GDM1 (cell line): Measurements from ENCODE around the gene ESYT3.
"Not testable (repeated sequence)": the region's sequence is repeated elsewhere in the genome, so short reads cannot be mapped to it uniquely, and the experiment has no call there.

Source experiments
- DNase-seq: peaks from one replicate; lab custom pipeline; 2025; lab: John Stamatoyannopoulos, UW

ESYT3 gene

DNA sequence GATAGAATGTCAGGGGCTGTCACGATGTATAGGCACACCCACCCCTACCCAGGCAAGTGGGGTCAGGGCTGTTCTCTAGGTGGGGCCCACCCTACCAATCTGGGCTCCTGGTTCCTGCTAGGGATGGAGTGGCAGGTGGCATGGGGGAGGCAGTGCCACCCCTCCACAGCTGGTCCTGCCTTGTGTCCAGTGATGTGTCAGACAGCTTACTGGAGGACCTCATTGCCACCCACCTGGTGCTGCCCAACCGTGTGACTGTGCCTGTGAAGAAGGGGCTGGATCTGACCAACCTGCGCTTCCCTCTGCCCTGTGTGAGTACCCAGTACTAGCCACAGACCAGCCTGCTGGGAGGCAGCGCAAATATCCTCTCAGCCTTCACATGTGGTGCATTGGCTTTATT lies 27.5 kb downstream of the ESYT3 start:
- DNase-seq = no peak

DNA sequence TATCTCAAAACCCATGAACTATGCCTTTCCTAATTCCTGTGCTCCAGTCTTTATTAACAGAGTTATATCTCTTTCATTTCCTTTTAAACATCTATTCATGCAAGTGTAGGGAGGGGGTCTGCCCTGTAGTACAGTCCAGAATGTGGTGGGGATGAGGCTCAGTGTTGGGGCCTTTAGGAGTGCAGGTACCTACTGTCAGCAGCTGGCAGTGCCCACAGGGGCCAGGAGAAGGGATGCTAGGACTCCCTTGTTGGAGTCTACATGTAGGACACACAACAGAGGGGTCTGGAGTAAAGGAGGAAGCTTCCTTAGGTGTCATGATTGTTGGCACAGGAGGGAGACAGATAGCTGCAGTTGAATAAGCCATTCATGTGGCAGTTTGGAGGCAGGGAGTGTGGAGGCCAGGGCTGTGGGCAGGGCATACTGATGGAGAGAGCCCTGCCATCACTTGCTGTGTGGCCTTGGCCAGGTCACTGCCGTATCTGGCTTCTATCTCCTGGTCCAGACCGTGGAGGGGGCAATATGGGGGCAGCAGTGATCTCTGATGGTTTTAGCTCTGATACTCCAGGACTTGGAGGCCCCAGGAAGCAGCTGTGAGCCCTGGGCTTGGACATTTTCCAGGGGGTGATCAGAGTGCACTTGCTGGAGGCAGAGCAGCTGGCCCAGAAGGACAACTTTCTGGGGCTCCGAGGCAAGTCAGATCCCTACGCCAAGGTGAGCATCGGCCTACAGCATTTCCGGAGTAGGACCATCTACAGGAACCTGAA lies 29.5 kb downstream of the ESYT3 start:
- DNase-seq = no peak

- no peak for DNase-seq
Measured at GRCh38 chr3:138464491-138464860, 30.1 kb downstream of the ESYT3 start.

DNA sequence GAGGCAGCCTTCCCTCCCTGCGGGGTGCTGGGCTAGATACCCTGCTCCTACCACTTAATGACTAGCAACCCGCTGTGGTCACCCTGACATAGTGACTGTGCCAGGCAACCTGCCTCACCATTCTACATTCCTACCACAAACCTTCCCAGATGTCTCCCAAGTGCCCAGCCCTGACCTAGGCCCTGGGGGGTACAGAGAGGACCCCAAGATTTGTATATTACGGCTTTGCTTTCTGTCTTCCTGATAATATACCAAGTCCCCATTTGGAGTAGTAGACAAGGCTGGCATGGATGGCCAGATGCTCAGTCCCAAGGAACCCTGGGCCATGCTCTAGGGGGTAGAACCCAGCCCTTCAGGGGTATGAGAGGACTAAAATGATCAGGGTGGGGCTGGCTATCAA lies 31.0 kb downstream of the ESYT3 start:
- DNase-seq = no peak

GRCh38 chr3:138465925-138466324 lies 31.5 kb downstream of the ESYT3 start:
- DNase-seq = no peak

GRCh38 chr3:138467931-138468330 lies 33.5 kb downstream of the ESYT3 start:
- no peak for DNase-seq

- no peak for DNase-seq
Measured at GRCh38 chr3:138468451-138468850, 34.0 kb downstream of the ESYT3 start.

- DNase-seq = no peak
Measured at GRCh38 chr3:138468886-138469285, 34.5 kb downstream of the ESYT3 start.

DNA sequence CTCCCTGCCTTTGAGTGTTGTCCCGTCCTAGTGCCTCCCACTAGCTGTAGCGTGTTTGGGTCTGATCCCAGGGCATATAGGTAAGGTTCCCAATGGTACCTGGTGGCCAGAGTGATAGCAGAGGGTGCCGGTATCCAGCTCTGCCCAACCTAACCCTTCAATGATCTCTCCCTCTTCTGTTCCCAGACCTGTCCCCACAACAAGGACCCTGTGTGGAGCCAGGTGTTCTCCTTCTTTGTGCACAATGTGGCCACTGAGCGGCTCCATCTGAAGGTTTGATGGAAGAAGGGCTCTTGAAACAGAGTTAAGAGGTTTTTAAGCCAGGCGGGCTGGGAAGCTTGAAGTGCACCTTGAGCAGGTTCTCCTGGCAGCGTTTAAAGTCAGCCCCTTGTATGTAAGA lies 35.5 kb downstream of the ESYT3 start:
- no peak for DNase-seq

DNA sequence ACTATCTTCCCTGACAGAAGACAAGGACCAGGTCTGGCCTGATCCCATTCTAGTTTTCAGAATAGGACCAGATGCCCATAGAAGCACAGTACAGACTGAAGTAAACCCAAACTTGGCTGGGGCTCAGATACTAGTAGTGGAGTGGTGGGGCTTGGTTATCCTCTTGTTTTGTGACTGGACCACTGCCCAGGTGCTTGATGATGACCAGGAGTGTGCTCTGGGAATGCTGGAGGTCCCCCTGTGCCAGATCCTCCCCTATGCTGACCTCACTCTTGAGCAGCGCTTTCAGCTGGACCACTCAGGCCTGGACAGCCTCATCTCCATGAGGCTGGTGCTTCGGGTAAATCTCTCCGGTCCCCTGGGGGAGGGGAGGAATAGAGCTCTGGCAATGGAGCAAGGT lies 36.3 kb downstream of the ESYT3 start:
- no peak for DNase-seq

- DNase-seq = no peak
Measured at GRCh38 chr3:138471481-138471880, 37.1 kb downstream of the ESYT3 start.

GRCh38 chr3:138472141-138472825 lies 37.9 kb downstream of the ESYT3 start:
- DNase-seq = no peak

DNA sequence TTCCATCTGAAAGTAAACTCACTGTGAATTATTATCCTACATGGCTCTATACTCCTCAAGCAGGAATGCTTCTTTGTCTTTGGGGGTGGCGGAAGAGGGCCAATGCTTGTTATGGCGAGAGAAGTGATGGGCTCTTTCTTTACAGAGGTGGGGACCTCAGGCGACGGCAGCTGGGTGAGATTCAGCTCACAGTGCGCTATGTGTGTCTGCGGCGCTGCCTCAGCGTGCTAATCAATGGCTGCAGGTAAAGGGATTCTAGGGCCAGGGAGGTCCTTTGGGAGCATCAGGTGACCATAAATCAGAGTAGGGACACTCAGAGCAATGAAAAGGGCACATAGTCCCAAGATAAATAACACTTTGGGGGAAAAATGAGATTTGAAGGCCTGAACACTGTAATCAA lies 39.0 kb downstream of the ESYT3 start:
- DNase-seq = no peak

DNA sequence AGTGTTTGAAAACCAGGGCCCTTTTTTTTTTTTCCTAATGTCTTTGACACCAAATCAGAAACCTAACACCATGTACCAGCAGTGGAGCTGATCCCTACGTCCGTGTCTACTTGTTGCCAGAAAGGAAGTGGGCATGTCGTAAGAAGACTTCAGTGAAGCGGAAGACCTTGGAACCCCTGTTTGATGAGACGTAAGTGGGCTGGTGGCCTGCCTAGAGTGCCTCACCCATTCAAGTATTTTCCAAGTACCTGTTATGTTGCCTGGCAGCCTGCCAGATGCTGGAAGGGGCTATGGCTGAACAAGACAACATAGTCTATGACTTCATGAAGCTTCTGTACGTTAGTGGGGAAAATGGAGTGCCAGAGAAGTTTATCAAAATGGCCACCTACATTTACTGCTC lies 39.7 kb downstream of the ESYT3 start:
- DNase-seq = no peak

GRCh38 chr3:138476526-138476925 lies 42.1 kb downstream of the ESYT3 start:
- DNase-seq = no peak

DNA sequence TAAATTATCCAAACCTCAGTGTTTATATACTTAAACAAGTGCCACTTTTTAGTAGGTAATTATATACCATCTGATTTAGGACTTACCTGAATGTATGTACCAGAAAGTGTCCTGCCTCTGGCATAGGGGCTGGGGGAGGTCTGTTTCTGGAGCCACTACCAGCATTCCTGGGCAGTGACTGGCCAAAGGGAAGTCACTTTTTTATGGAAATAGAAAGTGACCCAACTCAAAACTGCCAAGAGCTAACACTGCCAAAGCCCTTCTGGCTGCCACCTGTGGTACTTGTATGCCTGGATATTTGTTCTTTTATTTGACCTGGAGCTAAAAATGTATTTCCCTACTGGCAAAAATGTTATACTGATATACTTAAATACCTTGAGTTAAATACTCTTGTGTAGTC lies 42.7 kb downstream of the ESYT3 start:
- no peak for DNase-seq

DNA sequence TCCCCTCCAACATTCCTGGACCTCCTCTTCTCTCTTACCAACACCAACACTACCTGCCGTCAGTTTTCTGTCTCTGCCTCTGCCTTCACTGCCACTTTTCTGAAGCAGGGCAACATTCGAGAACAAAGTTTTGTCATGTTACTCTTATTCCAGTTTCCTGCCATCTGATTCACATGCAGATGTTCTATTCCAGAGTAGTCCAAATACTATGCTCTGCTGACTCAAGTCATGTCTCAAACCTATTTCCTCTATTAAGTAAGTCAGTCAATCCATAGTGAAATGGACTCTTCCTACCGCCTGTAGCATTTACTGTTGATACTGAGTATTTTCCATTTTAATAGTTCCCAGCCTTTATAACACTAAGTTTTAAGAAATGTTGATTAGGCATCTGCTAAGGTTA lies 43.4 kb downstream of the ESYT3 start:
- no peak for DNase-seq

GRCh38 chr3:138479438-138479863 lies 45.0 kb downstream of the ESYT3 start:
- DNase-seq = peak; percentile 20

- not testable (repeated sequence) for DNase-seq
Measured at GRCh38 chr3:138484672-138485071, 50.3 kb downstream of the ESYT3 start.

- DNase-seq = not testable (repeated sequence)
Measured at GRCh38 chr3:138486580-138486979, 52.2 kb downstream of the ESYT3 start.

DNA sequence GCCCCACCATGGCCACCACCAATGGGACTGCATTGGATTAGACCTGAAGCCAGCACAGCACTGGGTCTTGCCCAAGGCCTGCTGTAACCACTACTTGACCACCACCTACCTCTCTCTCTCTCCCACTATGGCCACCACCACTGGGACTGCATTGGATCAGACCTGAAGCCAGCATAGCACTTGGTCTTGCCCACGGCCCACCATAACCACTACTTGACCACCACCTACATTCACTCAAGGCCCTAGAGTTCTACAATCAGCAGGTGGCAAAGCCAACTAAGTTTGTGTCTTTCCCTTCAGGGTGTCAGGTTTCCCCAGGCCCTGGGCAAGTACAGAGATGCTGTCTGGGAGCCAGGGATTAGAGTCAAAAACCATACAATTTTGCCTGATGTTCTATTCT lies 57.6 kb downstream of the ESYT3 start:
- DNase-seq = no peak

DNA sequence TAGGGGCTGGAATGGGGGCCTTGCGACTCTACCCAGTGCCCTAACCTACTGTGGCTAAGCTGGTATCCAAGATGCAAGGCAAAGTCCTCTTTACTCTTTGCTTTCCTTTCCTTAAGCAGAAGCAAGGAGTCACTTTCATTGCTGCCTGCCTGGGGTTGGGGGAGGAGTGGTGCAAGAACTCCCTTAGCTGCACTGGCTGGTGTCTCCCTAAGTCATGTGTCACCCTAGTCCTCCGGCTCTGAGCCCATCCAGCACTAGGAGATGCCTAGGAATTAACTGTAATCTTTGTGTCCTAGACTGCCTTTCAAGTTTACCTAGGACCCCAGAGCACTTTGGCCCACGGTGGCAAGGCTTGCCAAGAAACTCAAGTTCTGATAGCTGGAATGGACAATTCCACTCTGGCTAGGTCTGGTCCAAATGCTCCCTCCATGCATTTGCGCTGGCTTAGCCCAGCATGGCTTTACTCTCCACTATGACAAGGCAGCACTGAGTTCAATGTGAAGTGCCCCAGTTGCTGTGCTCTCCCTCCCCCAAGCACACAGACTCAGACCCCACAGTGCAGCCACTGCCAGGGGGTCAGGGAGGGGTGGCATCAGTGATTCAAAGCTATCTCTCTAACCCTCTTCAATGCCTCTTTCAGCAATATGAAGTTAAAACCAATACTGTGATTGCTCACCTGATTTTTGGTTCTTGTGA lies 58.7 kb downstream of the ESYT3 start:
- DNase-seq = no peak
